H1 (cell line): ENCODE measurements around the gene C1orf87. TPM values are rescaled to one million over a fixed set of nuclear protein-coding genes. Genes with fewer than 3 reads are reported as not detected.

Source experiments
- CTCF ChIA-PET: fragments of 300-600 bp; sonication (Branson Sonifier 250); formaldehyde crosslinking; loops from one replicate; lab custom pipeline; 2021; ENCODE audit not compliant: partially characterized antibody; lab: Charles Lee
- POLR2A ChIA-PET: fragments of 300-600 bp; sonication (Branson Sonifier 250); formaldehyde crosslinking; loops from one replicate; lab custom pipeline; 2021; ENCODE audit warnings: inconsistent platforms; ENCODE audit not compliant: partially characterized antibody; lab: Charles Lee
- DNase-seq, 2 experiments: peaks; one replicate each; pipeline versions ENCODE4 v3.0.0 to v3.0.0-alpha.2; 2010 to 2022; ENCODE audit warnings: low spot score in 2 of 2, low read depth in 1 of 2, mixed read lengths in 1 of 2
- FAIRE-seq: peaks from 2 replicates; lab custom pipeline; 2011; peaks lifted over from hg19 to GRCh38; lab: Jason Lieb, UNC
- H2AFZ ChIP-seq: 2 replicates; pipeline ENCODE4 v1.8.1; 2012; ENCODE audit warnings: low read length, inconsistent platforms
- H2AK5ac ChIP-seq: 2 replicates; pipeline ENCODE4 v1.6.1; 2013; ENCODE audit warnings: low read depth, low read length
- H2BK120ac ChIP-seq: replicated peaks from 2 replicates; pipeline ENCODE3; 2013; ENCODE audit warnings: low read depth, low read length, inconsistent platforms
- H2BK12ac ChIP-seq: 2 replicates; pipeline ENCODE4 v1.6.1; 2013; ENCODE audit warnings: low read depth, low read length
- H2BK15ac ChIP-seq: 2 replicates; pipeline ENCODE4 v1.6.1; 2013; ENCODE audit warnings: low read length
- H2BK20ac ChIP-seq: 2 replicates; pipeline ENCODE4 v1.6.1; 2013; ENCODE audit warnings: low read length
- H2BK5ac ChIP-seq: 2 replicates; pipeline ENCODE4 v1.6.1; 2013; ENCODE audit warnings: low read depth, low read length
- H3K14ac ChIP-seq: 2 replicates; pipeline ENCODE4 v1.6.1; 2013; ENCODE audit warnings: inconsistent platforms; ENCODE audit not compliant: insufficient read length
- H3K18ac ChIP-seq: 2 replicates; pipeline ENCODE4 v1.6.1; 2013; ENCODE audit warnings: low read length; ENCODE audit errors: extremely low read depth
- H3K23ac ChIP-seq: 2 replicates; pipeline ENCODE4 v1.6.1; 2013; ENCODE audit warnings: inconsistent platforms; ENCODE audit not compliant: insufficient read length
- H3K23me2 ChIP-seq: 2 replicates; pipeline ENCODE4 v1.6.1; 2013; ENCODE audit warnings: low read depth, low read length
- H3K27ac ChIP-seq: 2 replicates; pipeline ENCODE4 v1.6.1; 2011; ENCODE audit warnings: low read depth, low read length, inconsistent platforms
- H3K27me3 ChIP-seq, 4 experiments: replicated peaks in 1 of 4; 1 replicate in 1 of 4; 2 replicates in 3 of 4; pipeline versions ENCODE4 v1.6.1 to v1.8.1; 2011 to 2013; ENCODE audit warnings: low read length in 3 of 4, mild to moderate bottlenecking in 3 of 4, inconsistent platforms in 2 of 4, mixed read lengths in 2 of 4, moderate library complexity in 1 of 4; ENCODE audit not compliant: control insufficient read depth in 3 of 4, insufficient read depth in 3 of 4; ENCODE audit errors: extremely low read depth in 1 of 4
- H3K36me3 ChIP-seq, 4 experiments: 2 replicates each; pipeline versions ENCODE4 v1.6.1 to v1.8.1; 2011 to 2013; ENCODE audit warnings: mild to moderate bottlenecking in 4 of 4, low read length in 3 of 4, moderate library complexity in 2 of 4, control low read depth in 1 of 4, inconsistent platforms in 1 of 4; ENCODE audit not compliant: insufficient read depth in 4 of 4, control insufficient read depth in 2 of 4
- H3K4ac ChIP-seq: replicated peaks from 2 replicates; pipeline ENCODE3; 2013; ENCODE audit warnings: low read length, low read depth, mixed read lengths, inconsistent platforms; ENCODE audit not compliant: insufficient read length
- H3K4me1 ChIP-seq, 4 experiments: replicated peaks in 1 of 4; 1 replicate in 1 of 4; 2 replicates in 3 of 4; pipeline versions ENCODE4 v1.6.1 to v1.8.1; 2011 to 2013; ENCODE audit warnings: low read length in 3 of 4, inconsistent platforms in 2 of 4, mixed read lengths in 1 of 4; ENCODE audit not compliant: insufficient read depth in 4 of 4, control insufficient read depth in 3 of 4
- H3K4me2 ChIP-seq, 2 experiments: 2 replicates each; pipeline versions ENCODE4 v1.6.1 to v1.8.1; 2011 to 2013; ENCODE audit warnings: low read depth in 2 of 2, low read length in 2 of 2, control low read depth in 1 of 2, inconsistent platforms in 1 of 2, mild to moderate bottlenecking in 1 of 2; ENCODE audit not compliant: insufficient read depth in 1 of 2
- H3K4me3 ChIP-seq, 4 experiments: fragments of 200-600, 300-600 bp in 1 of 4; sonication (generic), shearing (Covaris generic), sonication (Bioruptor Twin) in 1 of 4; 2 replicates each; pipeline versions ENCODE4 v1.5.1 to v1.8.1; 2011 to 2016; ENCODE audit warnings: low read length in 4 of 4, low read depth in 3 of 4, control low read depth in 2 of 4, inconsistent platforms in 2 of 4, mild to moderate bottlenecking in 2 of 4, mixed read lengths in 1 of 4, moderate library complexity in 1 of 4; ENCODE audit not compliant: insufficient read depth in 2 of 4; ENCODE audit errors: extremely low read depth in 1 of 4
- H3K56ac ChIP-seq: replicated peaks from 2 replicates; pipeline ENCODE3; 2013; ENCODE audit warnings: low read depth, mild to moderate bottlenecking, mixed read lengths, low read length, inconsistent platforms; ENCODE audit not compliant: insufficient read length
- H3K79me1 ChIP-seq: 2 replicates; pipeline ENCODE4 v1.6.1; 2013; ENCODE audit warnings: low read depth, low read length, control low read depth
- H3K79me2 ChIP-seq, 2 experiments: 2 replicates each; pipeline versions ENCODE4 v1.6.1 to v1.8.1; 2012 to 2013; ENCODE audit warnings: low read length in 2 of 2, mild to moderate bottlenecking in 2 of 2, inconsistent platforms in 1 of 2; ENCODE audit not compliant: insufficient read depth in 2 of 2, control insufficient read depth in 1 of 2
- H3K9ac ChIP-seq, 4 experiments: replicated peaks in 1 of 4; 1 replicate in 1 of 4; 2 replicates in 3 of 4; pipeline versions ENCODE4 v1.6.1 to v1.8.1; 2011 to 2013; ENCODE audit warnings: low read depth in 3 of 4, low read length in 3 of 4, control low read depth in 2 of 4, mild to moderate bottlenecking in 2 of 4, moderate library complexity in 2 of 4, inconsistent platforms in 1 of 4; ENCODE audit errors: extremely low read depth in 1 of 4
- H3K9me3 ChIP-seq, 2 experiments: 2 replicates each; pipeline versions ENCODE4 v1.6.1 to v1.8.1; 2012 to 2013; ENCODE audit warnings: mild to moderate bottlenecking in 2 of 2, moderate library complexity in 2 of 2, control low read depth in 1 of 2, inconsistent platforms in 1 of 2, low read depth in 1 of 2, low read length in 1 of 2, mixed read lengths in 1 of 2; ENCODE audit not compliant: insufficient read depth in 2 of 2
- H4K20me1 ChIP-seq, 2 experiments: replicated peaks in 1 of 2; 2 replicates each; pipeline versions ENCODE3 to v1.8.1; 2011 to 2013; ENCODE audit warnings: inconsistent platforms in 2 of 2, low read length in 2 of 2, mild to moderate bottlenecking in 1 of 2; ENCODE audit not compliant: insufficient read depth in 2 of 2, control insufficient read depth in 1 of 2
- H4K5ac ChIP-seq: 2 replicates; pipeline ENCODE4 v1.6.1; 2013; ENCODE audit warnings: low read length, low read depth, mixed read lengths, inconsistent platforms; ENCODE audit not compliant: insufficient read length
- H4K8ac ChIP-seq: 2 replicates; pipeline ENCODE4 v1.8.0; 2013; ENCODE audit warnings: mild to moderate bottlenecking, moderate library complexity, low read length, inconsistent platforms; ENCODE audit not compliant: insufficient read depth; ENCODE audit errors: extremely low read depth
- H4K91ac ChIP-seq: replicated peaks from 2 replicates; pipeline ENCODE3; 2013; ENCODE audit warnings: low read length, mixed read lengths, inconsistent platforms; ENCODE audit not compliant: insufficient read length
- CHD1 ChIP-seq: IDR thresholded peaks from 2 replicates; pipeline ENCODE4 v1.6.1; 2012; ENCODE audit warnings: low read depth, low read length, improper control_type of control experiment
- GTF2F1 ChIP-seq: IDR thresholded peaks from 2 replicates; pipeline ENCODE4 v1.6.1; 2012; ENCODE audit warnings: low read depth, low read length, improper control_type of control experiment, borderline replicate concordance
- HDAC6 ChIP-seq: IDR thresholded peaks from one replicate; pipeline ENCODE4 v1.7.1; 2012; ENCODE audit warnings: low read depth, mild to moderate bottlenecking, inconsistent platforms, low read length, moderate library complexity
- KDM4A ChIP-seq: IDR thresholded peaks from one replicate; pipeline ENCODE4 v1.7.1; 2012; ENCODE audit warnings: low read depth, mild to moderate bottlenecking, moderate library complexity, low read length, inconsistent platforms; ENCODE audit not compliant: severe bottlenecking
- POLR2AphosphoS5 ChIP-seq: IDR thresholded peaks from 2 replicates; pipeline ENCODE4 v1.6.1; 2011; ENCODE audit warnings: low read depth, low read length
- RXRA ChIP-seq: IDR thresholded peaks from 2 replicates; pipeline ENCODE4 v1.6.1; 2011; ENCODE audit warnings: low read depth, mild to moderate bottlenecking, low read length, moderate library complexity; ENCODE audit not compliant: insufficient read depth
- SP2 ChIP-seq: IDR thresholded peaks from 2 replicates; pipeline ENCODE4 v1.6.1; 2012; ENCODE audit warnings: mild to moderate bottlenecking, low read length, inconsistent platforms
- SRF ChIP-seq: IDR thresholded peaks from 2 replicates; pipeline ENCODE4 v1.6.1; 2011; ENCODE audit warnings: mild to moderate bottlenecking, low read depth, low read length, moderate library complexity
- TBP ChIP-seq: IDR thresholded peaks from 2 replicates; pipeline ENCODE4 v1.6.1; 2011; ENCODE audit warnings: low read depth, low read length, improper control_type of control experiment
- ZNF274 ChIP-seq: IDR thresholded peaks from 2 replicates; pipeline ENCODE4 v1.7.0; 2012; ENCODE audit warnings: low read length, borderline replicate concordance; ENCODE audit errors: extremely low read depth
- WGBS, 2 experiments: shearing (Covaris generic) in 1 of 2; methylation state at CpG; one replicate each; pipeline versions ENCODE4 v1.1.6 to v1.1.7; 2013 to 2015; ENCODE audit warnings: low lambda C conversion rate in 2 of 2, mixed read lengths in 2 of 2, inconsistent platforms in 1 of 2, low coverage in 1 of 2, missing lambda C conversion rate in 1 of 2; ENCODE audit not compliant: insufficient replicate concordance in 2 of 2, insufficient coverage in 1 of 2, insufficient read length in 1 of 2; ENCODE audit errors: extremely low coverage in 1 of 2, missing lambda C conversion rate in 1 of 2; 5-methylcytosine and 5-hydroxymethylcytosine counted together
- polyA plus RNA-seq, 7 experiments: library from polyadenylated mRNA; depleted of rRNA in 3 of 7; stranded (reverse) in 5 of 7; unstranded in 2 of 7; fragments of >200 nt in 5 of 7; fragments of 200-250 nt in 2 of 7; gene quantifications; 1 replicate in 5 of 7; 2 replicates in 1 of 7; 4 replicates in 1 of 7; pipeline versions ENCODE4 v1.2.1 to v1.2.3, GENCODE V29; 2011 to 2013; ENCODE audit warnings: missing spikeins in 2 of 7, mixed read lengths in 2 of 7
- total RNA-seq: library from RNA; stranded (reverse); fragmentation: NEBNext Ultra II Directional; extraction: Animal tissue kit (Norgen Biotek cat#: 25700); gene quantifications from 2 replicates; pipeline ENCODE4 v1.2.1, GENCODE V29; 2021
- TF ChIP-seq, protein P1 (sequence below): IDR thresholded peaks from 2 replicates; pipeline ENCODE4 v1.6.1; 2011; ENCODE audit warnings: low read length, improper control_type of control experiment

Gene C1orf87
- total and polyA plus RNA-seq, 2 of the 8 experiments (the other 6 are each of a cell fraction or from before 2014, with no cell fraction given): 0.41 TPM; not detected in 1

DNA sequence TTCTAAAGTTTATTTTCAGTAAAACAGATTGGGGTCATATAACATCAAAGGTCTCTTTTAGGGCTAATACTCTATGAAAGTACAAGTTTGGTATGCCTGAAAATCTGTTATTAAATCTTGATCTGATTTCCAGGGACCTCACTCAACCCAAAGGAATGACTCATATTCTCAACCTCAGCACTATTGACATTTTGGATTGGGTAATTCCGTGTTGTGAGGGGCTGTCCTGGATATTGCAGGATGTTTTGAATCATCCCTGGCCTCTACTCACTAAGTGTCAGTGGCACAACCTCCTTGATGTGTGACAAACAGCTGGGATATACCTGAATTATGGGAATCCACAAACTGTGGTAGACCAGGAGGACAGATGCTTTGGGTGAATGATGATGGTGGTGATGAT lies 95.5 kb downstream of the C1orf87 start:
- H3K79me1 ChIP-seq: no peaks in the 10 kb centered on the region
- H4K20me1 ChIP-seq: no peaks in the 10 kb centered on the region
- no peaks in the 10 kb centered on the region for H3K79me2 ChIP-seq
- no peak overlapping the region for H3K9ac ChIP-seq
- POLR2A ChIA-PET: no interaction called here
- H3K27me3 ChIP-seq: no peaks in the 10 kb centered on the region; a peak in 1 of 7 replicates
- no peak overlapping the region for H2BK15ac ChIP-seq
- H3K14ac ChIP-seq: no peak overlapping the region
- CTCF ChIA-PET: interaction anchor here (1.2 to 5.5 kb wide), 9 partner anchors 11 to 180 kb away, joined by 3 to 33 read pairs (median 7); no protein-coding TSS in a partner anchor
- no peak overlapping the region for H4K5ac ChIP-seq
- H3K4me2 ChIP-seq: no peak overlapping the region
- H3K23me2 ChIP-seq: no peaks in the 10 kb centered on the region
- H2BK12ac ChIP-seq: no peak overlapping the region
- H2AFZ ChIP-seq: no peak overlapping the region
- 0 out of 8 replicates have a peak, but pooled peaks cover 0 to 2% (median 0%) of the 10 kb centered on the region in 4 experiments for H3K36me3 ChIP-seq
- no peak for FAIRE-seq
- whole genome bisulfite sequencing, 2 experiments: 67% methylated on average over 1 of the region's 1 CpG; no CpG with 5 or more reads in 1 of the 2 experiments
- no peak overlapping the region for H4K8ac ChIP-seq
- H3K4me3 ChIP-seq: no peak overlapping the region
- no peak overlapping the region for H2BK120ac ChIP-seq
- no peak overlapping the region for H3K27ac ChIP-seq
- no peak overlapping the region for H2BK20ac ChIP-seq
- H3K18ac ChIP-seq: no peak overlapping the region
- no peak overlapping the region for H2BK5ac ChIP-seq
- no peaks in the 10 kb centered on the region for H3K9me3 ChIP-seq
- no peak overlapping the region for H4K91ac ChIP-seq
- TF ChIP-seq SP2 (no peak), CHD1 (no peak), RXRA (no peak), ZNF274 (no peak), HDAC6 (no peak), POLR2AphosphoS5 (no peak), KDM4A (no peak), GTF2F1 (no peak), TBP (no peak), SRF (no peak)
- TF ChIP-seq, protein P1, sequence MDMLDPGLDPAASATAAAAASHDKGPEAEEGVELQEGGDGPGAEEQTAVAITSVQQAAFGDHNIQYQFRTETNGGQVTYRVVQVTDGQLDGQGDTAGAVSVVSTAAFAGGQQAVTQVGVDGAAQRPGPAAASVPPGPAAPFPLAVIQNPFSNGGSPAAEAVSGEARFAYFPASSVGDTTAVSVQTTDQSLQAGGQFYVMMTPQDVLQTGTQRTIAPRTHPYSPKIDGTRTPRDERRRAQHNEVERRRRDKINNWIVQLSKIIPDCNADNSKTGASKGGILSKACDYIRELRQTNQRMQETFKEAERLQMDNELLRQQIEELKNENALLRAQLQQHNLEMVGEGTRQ: no peak
- no peak overlapping the region for H2AK5ac ChIP-seq
- no peak overlapping the region for H3K4ac ChIP-seq
- DNase-seq: no peak
- H3K56ac ChIP-seq: no peak overlapping the region
- H3K4me1 ChIP-seq: no peaks in the 10 kb centered on the region
- no peak overlapping the region for H3K23ac ChIP-seq
